ENCODE measurements around the gene PVALEF. TPM values are rescaled to one million over a fixed set of nuclear protein-coding genes. Genes with fewer than 3 reads are reported as not detected.

The PVALEF gene
- total RNA-seq, 1 experiment from 2014 or later: not detected

DNA sequence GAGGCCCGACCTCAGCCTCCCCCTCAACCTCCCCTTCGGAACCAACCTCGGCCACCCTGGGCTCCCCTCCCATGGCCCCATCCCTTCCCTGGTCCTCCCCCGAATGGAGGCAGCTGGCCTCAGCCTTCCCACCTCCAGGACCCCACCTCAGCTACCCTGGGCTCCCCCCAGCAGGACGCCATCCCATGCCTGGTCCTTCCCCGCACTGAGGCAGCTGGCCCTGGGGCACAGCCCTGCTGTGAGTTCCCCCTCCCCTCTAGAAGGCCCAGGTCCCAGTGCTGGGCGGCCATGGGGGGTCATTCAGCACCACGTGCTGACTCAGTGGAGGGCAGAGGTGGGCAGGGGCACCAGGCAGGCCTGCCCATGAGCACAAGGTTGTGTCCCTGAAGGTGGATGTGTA lies 28.9 kb upstream of the PVALEF start:
- ChIA-PET CTCF (no interaction called here), POLR2A (no interaction called here)
- Histone ChIP-seq H3K27ac (ENCODE audit: low read length) (no peak overlapping the region), H3K4me1 (ENCODE audit: control insufficient read depth, insufficient read depth, low read length) (no peaks in the 10 kb centered on the region), H3K4me3 (ENCODE audit: low read depth in 2 of 2, low read length in 2 of 2) (no peak overlapping the region), H3K27me3 (ENCODE audit: control insufficient read depth, insufficient read depth, low read length) (no peaks in the 10 kb centered on the region), H3K36me3 (ENCODE audit: control insufficient read depth, insufficient read depth, low read length) (no peaks in the 10 kb centered on the region), H3K9me3 (ENCODE audit: control insufficient read depth, insufficient read depth, low read depth, low read length) (no peaks in the 10 kb centered on the region)
- in situ Hi-C loops (cut with HindIII; ENCODE audit: low pct_unique_long_range_greater_than_20kb, low sequenced_read_pairs): no loop called here
- no peak for DNase-seq (ENCODE audit: low read depth, low spot score)
- TF ChIP-seq SIN3A (IDR thresholded peaks at IDR 0.05; ENCODE audit: borderline replicate concordance, insufficient read depth, low read depth, low read length) (no peak), POLR2AphosphoS5 (IDR thresholded peaks at IDR 0.05; ENCODE audit: low read depth, low read length) (no peak), TCF7L2 (IDR thresholded peaks at IDR 0.05; ENCODE audit: low read depth, low read length) (no peak)
- TF ChIP-seq, protein P1, sequence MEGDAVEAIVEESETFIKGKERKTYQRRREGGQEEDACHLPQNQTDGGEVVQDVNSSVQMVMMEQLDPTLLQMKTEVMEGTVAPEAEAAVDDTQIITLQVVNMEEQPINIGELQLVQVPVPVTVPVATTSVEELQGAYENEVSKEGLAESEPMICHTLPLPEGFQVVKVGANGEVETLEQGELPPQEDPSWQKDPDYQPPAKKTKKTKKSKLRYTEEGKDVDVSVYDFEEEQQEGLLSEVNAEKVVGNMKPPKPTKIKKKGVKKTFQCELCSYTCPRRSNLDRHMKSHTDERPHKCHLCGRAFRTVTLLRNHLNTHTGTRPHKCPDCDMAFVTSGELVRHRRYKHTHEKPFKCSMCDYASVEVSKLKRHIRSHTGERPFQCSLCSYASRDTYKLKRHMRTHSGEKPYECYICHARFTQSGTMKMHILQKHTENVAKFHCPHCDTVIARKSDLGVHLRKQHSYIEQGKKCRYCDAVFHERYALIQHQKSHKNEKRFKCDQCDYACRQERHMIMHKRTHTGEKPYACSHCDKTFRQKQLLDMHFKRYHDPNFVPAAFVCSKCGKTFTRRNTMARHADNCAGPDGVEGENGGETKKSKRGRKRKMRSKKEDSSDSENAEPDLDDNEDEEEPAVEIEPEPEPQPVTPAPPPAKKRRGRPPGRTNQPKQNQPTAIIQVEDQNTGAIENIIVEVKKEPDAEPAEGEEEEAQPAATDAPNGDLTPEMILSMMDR (IDR thresholded peaks at IDR 0.05): no peak
- TF ChIP-seq, protein P2, sequence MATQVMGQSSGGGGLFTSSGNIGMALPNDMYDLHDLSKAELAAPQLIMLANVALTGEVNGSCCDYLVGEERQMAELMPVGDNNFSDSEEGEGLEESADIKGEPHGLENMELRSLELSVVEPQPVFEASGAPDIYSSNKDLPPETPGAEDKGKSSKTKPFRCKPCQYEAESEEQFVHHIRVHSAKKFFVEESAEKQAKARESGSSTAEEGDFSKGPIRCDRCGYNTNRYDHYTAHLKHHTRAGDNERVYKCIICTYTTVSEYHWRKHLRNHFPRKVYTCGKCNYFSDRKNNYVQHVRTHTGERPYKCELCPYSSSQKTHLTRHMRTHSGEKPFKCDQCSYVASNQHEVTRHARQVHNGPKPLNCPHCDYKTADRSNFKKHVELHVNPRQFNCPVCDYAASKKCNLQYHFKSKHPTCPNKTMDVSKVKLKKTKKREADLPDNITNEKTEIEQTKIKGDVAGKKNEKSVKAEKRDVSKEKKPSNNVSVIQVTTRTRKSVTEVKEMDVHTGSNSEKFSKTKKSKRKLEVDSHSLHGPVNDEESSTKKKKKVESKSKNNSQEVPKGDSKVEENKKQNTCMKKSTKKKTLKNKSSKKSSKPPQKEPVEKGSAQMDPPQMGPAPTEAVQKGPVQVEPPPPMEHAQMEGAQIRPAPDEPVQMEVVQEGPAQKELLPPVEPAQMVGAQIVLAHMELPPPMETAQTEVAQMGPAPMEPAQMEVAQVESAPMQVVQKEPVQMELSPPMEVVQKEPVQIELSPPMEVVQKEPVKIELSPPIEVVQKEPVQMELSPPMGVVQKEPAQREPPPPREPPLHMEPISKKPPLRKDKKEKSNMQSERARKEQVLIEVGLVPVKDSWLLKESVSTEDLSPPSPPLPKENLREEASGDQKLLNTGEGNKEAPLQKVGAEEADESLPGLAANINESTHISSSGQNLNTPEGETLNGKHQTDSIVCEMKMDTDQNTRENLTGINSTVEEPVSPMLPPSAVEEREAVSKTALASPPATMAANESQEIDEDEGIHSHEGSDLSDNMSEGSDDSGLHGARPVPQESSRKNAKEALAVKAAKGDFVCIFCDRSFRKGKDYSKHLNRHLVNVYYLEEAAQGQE (IDR thresholded peaks at IDR 0.05; ENCODE audit: insufficient read depth in 1 of 2, low read depth in 2 of 2, low read length in 1 of 2): no peak
- no peak for ATAC-seq
- no TSS peak for BruUV-seq (replicated peaks)
- intact Hi-C loops (cut with micrococcal nuclease; ENCODE audit: unreplicated experiment): no loop called here

DNA sequence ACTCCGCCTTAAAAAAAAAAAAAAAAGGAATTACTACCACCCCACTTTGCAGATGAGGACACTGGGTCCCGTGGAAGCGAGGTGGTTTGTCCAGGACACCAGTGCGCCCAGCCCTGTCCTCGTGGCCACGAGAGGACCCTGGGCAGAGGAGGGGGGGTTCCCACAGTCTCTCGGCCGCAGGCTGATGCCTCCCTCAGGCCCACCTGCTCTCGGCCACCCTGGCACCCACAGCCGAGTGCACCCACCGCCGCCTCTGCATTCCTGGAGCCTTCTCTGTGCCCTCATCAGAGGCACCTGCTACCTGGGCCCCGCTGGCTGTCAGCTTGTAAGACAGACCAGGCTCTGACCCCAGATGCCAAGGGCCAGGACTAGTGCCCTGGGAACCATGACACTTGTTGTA lies 28.1 kb upstream of the PVALEF start:
- Histone ChIP-seq H3K27me3 (ENCODE audit: control insufficient read depth, insufficient read depth, low read length) (no peaks in the 10 kb centered on the region), H3K9me3 (ENCODE audit: control insufficient read depth, insufficient read depth, low read depth, low read length) (no peaks in the 10 kb centered on the region), H3K4me1 (ENCODE audit: control insufficient read depth, insufficient read depth, low read length) (no peaks in the 10 kb centered on the region), H3K36me3 (ENCODE audit: control insufficient read depth, insufficient read depth, low read length) (no peaks in the 10 kb centered on the region), H3K27ac (ENCODE audit: low read length) (no peak overlapping the region), H3K4me3 (ENCODE audit: low read depth in 2 of 2, low read length in 2 of 2) (no peak overlapping the region)
- ATAC-seq (no peak), DNase-seq (ENCODE audit: low read depth, low spot score) (no peak)
- in situ Hi-C loops (cut with HindIII; ENCODE audit: low pct_unique_long_range_greater_than_20kb, low sequenced_read_pairs) (no loop called here), intact Hi-C loops (cut with micrococcal nuclease; ENCODE audit: unreplicated experiment) (no loop called here)
- TF ChIP-seq TCF7L2 (IDR thresholded peaks at IDR 0.05; ENCODE audit: low read depth, low read length) (no peak), SIN3A (IDR thresholded peaks at IDR 0.05; ENCODE audit: borderline replicate concordance, insufficient read depth, low read depth, low read length) (no peak), POLR2AphosphoS5 (IDR thresholded peaks at IDR 0.05; ENCODE audit: low read depth, low read length) (no peak)
- TF ChIP-seq, protein P1 (IDR thresholded peaks at IDR 0.05): no peak
- TF ChIP-seq, protein P2 (IDR thresholded peaks at IDR 0.05; ENCODE audit: insufficient read depth in 1 of 2, low read depth in 2 of 2, low read length in 1 of 2): no peak
- no TSS peak for BruUV-seq (replicated peaks)
- POLR2A ChIA-PET: no interaction called here
- CTCF ChIA-PET: no interaction called here

Data from Panc1 (cell line).